Measurements from ENCODE around the gene RNF168. TPM values are rescaled to one million over a fixed set of nuclear protein-coding genes. Genes with fewer than 3 reads are reported as not detected.

The RNF168 gene
- total RNA-seq, 1 experiment from 2014 or later, result 65.5 TPM

GRCh38 chr3:196528639-196529233, 25.2 kb upstream of the RNF168 start:
- Histone ChIP-seq H2BK120ac (ENCODE audit: low read depth, low read length, poor library complexity, severe bottlenecking) (peak overlapping the region; percentile 57), H3T11ph (ENCODE audit: low read length) (no peak overlapping the region), H3K79me1 (ENCODE audit: insufficient read depth, low read depth, low read length, poor library complexity, severe bottlenecking) (no peaks in the 10 kb centered on the region), H4K91ac (ENCODE audit: insufficient read length, low read depth, low read length) (no peak overlapping the region), H2BK12ac (ENCODE audit: insufficient read length, low read depth, low read length) (no peak overlapping the region), H2BK15ac (ENCODE audit: low read depth, low read length) (no peak overlapping the region), H2BK20ac (ENCODE audit: low read depth, low read length, poor library complexity, severe bottlenecking) (no peak overlapping the region), H2AFZ (ENCODE audit: low read length) (peak overlapping the region; percentile 79), H3K9ac (ENCODE audit: extremely low read depth, insufficient read length, low read length) (no peak overlapping the region), H2BK5ac (ENCODE audit: insufficient read length, low read length) (no peak overlapping the region), H3K56ac (ENCODE audit: insufficient read length, low read depth, low read length) (no peak overlapping the region), H3K18ac (ENCODE audit: insufficient read length, low read depth, low read length) (no peak overlapping the region), H3K79me2 (ENCODE audit: insufficient read depth, low read length) (no peaks in the 10 kb centered on the region), H3K4ac (ENCODE audit: low read depth, low read length) (no peak overlapping the region), H4K20me1 (ENCODE audit: control insufficient read depth, insufficient read depth, insufficient read length) (no peaks in the 10 kb centered on the region), H3K4me2 (ENCODE audit: insufficient read depth, insufficient read length, low read length) (peak overlapping the region; percentile 9), H4K8ac (replicated peaks; ENCODE audit: insufficient read length, low read depth, low read length) (no peak overlapping the region), H4K5ac (ENCODE audit: insufficient read length, low read depth, low read length) (no peak overlapping the region), H3K23me2 (ENCODE audit: insufficient read length, low read depth, low read length, poor library complexity, severe bottlenecking) (no peaks in the 10 kb centered on the region), H3K9me3 (ENCODE audit: control insufficient read depth, low read depth, low read length) (no peaks in the 10 kb centered on the region), H3K4me1 (ENCODE audit: insufficient read depth, low read length) (peaks cover 2% of the 10 kb centered on the region; the same call in 1 of the 2 replicates), H3K27me3 (ENCODE audit: insufficient read depth, low read length) (no peaks in the 10 kb centered on the region), H3K23ac (ENCODE audit: insufficient read length, low read depth, low read length) (no peak overlapping the region), H3K27ac (ENCODE audit: insufficient read length, low read depth, low read length) (no peak overlapping the region), H2AK5ac (ENCODE audit: insufficient read length, low read length) (no peak overlapping the region), H3K14ac (ENCODE audit: insufficient read depth, low read length) (peak overlapping the region; percentile 88)
- peaks cover 20 to 22% of the 10 kb centered on the region in 2 experiments for H3K9me3 Mint-ChIP-seq
- peak overlapping the region; percentile 20 to 54; a peak in 3 of 5 replicates for H3K4me3 Mint-ChIP-seq
- WGBS (ENCODE audit: extremely low coverage, insufficient read length, low lambda C conversion rate), result no CpG with 5 or more reads among the region's 52 CpGs
- no peak overlapping the region for H3K27ac Mint-ChIP-seq
- H3K27me3 Mint-ChIP-seq (ENCODE audit: low read depth), result peaks cover 12% of the 10 kb centered on the region; the same call in 1 of the 2 replicates
- peak; percentile 95 for TF ChIP-seq CTCF (conservative IDR thresholded peaks at IDR 0.05)
- peak; percentile 86 for DNase-seq
- H3K36me3 Mint-ChIP-seq (ENCODE audit: insufficient read depth in 1 of 3, low read depth in 3 of 3), result peaks cover 6 to 20% (median 7%) of the 10 kb centered on the region in 3 experiments
- peaks cover 13 to 15% of the 10 kb centered on the region in 2 experiments for H3K4me1 Mint-ChIP-seq

All from H9 (cell line).